ENCODE results near the gene CENPO. TPM values are rescaled to one million over a fixed set of nuclear protein-coding genes. Genes with fewer than 3 reads are reported as not detected.

CENPO gene
- total RNA-seq, 1 experiment from 2014 or later = 33.0 TPM

DNA sequence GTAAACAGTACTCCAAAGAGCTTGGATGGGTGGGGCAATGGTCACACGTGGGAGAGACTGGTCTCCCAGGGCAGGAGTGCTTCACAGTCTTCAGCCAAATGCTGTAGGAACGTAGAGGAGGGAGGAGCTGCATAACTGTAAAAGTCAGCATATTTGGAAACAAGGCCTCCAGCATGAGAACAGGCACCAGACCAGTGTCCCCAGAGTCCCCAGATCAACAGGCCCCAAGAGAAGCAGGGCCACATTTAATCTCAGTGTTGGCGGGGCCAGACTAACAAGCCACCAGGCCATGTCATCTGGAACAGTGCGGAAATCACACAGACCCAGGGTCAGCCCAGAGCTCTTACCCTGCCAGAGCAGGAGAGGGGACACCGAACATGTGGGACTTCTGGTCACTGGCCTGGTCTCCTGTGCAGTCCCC lies 63.6 kb downstream of the CENPO start:
- POLR2A ChIA-PET (ENCODE audit: unreplicated experiment) = no interaction called here
- intact Hi-C loops (cut with micrococcal nuclease; ENCODE audit: unreplicated experiment) = no loop called here
- H3K4me2 ChIP-seq = no peak overlapping the region
- CTCF ChIA-PET = no interaction called here
- no peaks in the 10 kb centered on the region for H3K36me3 ChIP-seq (ENCODE audit: low read depth)
- no peak overlapping the region for H2AFZ ChIP-seq
- TF ChIP-seq CTCF (conservative IDR thresholded peaks at IDR 0.05) = no peak
- no peaks in the 10 kb centered on the region for H3F3A ChIP-seq (ENCODE audit: insufficient read depth, low read depth)
- no peaks in the 10 kb centered on the region for H3K9me2 ChIP-seq (ENCODE audit: insufficient read depth)
- no peaks in the 10 kb centered on the region for H3K4me1 ChIP-seq (replicated peaks; ENCODE audit: insufficient read depth)
- no TSS peak for BruUV-seq (replicated peaks)
- no peak overlapping the region for H3K4me3 ChIP-seq
- no peaks in the 10 kb centered on the region for H3K79me2 ChIP-seq (ENCODE audit: low read depth)
- no peak for DNase-seq
- H4K20me1 ChIP-seq (ENCODE audit: insufficient read depth) = no peaks in the 10 kb centered on the region
- H3K9me3 ChIP-seq (ENCODE audit: insufficient read depth, low read depth) = no peaks in the 10 kb centered on the region
- H3K27ac ChIP-seq = no peak overlapping the region
- H3K27me3 ChIP-seq (ENCODE audit: insufficient read depth, low read depth) = no peaks in the 10 kb centered on the region

- no peak overlapping the region for H3K4me3 ChIP-seq
- H3K27ac ChIP-seq = no peak overlapping the region
- no TSS peak for BruUV-seq (replicated peaks)
- H3K9me3 ChIP-seq (ENCODE audit: insufficient read depth, low read depth) = no peaks in the 10 kb centered on the region
- no peaks in the 10 kb centered on the region for H3F3A ChIP-seq (ENCODE audit: insufficient read depth, low read depth)
- intact Hi-C loops (cut with micrococcal nuclease; ENCODE audit: unreplicated experiment) = no loop called here
- H3K4me2 ChIP-seq = no peak overlapping the region
- no peak overlapping the region for H2AFZ ChIP-seq
- no peaks in the 10 kb centered on the region for H3K27me3 ChIP-seq (ENCODE audit: insufficient read depth, low read depth)
- no peaks in the 10 kb centered on the region for H3K36me3 ChIP-seq (ENCODE audit: low read depth)
- no peak for TF ChIP-seq CTCF (conservative IDR thresholded peaks at IDR 0.05)
- no peak for TF ChIP-seq EZH2 (IDR thresholded peaks at IDR 0.05; ENCODE audit: low read depth)
- ChIA-PET POLR2A (ENCODE audit: unreplicated experiment) (no interaction called here), CTCF (no interaction called here)
- H3K4me1 ChIP-seq (replicated peaks; ENCODE audit: insufficient read depth) = no peaks in the 10 kb centered on the region
- H3K9me2 ChIP-seq (ENCODE audit: insufficient read depth) = no peaks in the 10 kb centered on the region
- no peaks in the 10 kb centered on the region for H4K20me1 ChIP-seq (ENCODE audit: insufficient read depth)
- DNase-seq = no peak
- no peaks in the 10 kb centered on the region for H3K79me2 ChIP-seq (ENCODE audit: low read depth)
Measured at GRCh38 chr2:24857746-24858145, 64.5 kb downstream of the CENPO start.

DNA sequence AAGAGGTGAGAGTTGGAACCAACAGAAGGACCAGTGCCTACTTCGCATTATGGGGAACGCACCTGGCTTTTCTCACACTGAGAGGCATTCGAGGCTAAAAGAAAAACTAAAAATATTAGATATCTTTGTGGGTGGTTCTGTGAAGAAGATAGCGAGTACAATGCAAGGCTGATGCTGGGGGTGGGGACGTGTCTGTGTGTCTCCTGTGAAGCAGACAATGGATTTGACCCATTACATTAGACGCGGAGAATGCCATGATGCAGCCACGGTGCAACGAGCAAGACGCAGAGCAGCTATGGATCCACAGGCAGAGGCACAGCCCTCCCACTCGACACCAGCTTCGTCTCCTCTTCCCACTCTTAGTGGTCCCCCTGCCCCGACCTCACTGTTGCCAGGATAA lies 65.8 kb downstream of the CENPO start:
- no peak for DNase-seq
- no TSS peak for BruUV-seq (replicated peaks)
- H3K9me2 ChIP-seq (ENCODE audit: insufficient read depth) = no peaks in the 10 kb centered on the region
- H4K20me1 ChIP-seq (ENCODE audit: insufficient read depth) = no peaks in the 10 kb centered on the region
- no peaks in the 10 kb centered on the region for H3K27me3 ChIP-seq (ENCODE audit: insufficient read depth, low read depth)
- intact Hi-C loops (cut with micrococcal nuclease; ENCODE audit: unreplicated experiment) = no loop called here
- H3K4me2 ChIP-seq = no peak overlapping the region
- H3K4me1 ChIP-seq (replicated peaks; ENCODE audit: insufficient read depth) = no peaks in the 10 kb centered on the region
- H3K9me3 ChIP-seq (ENCODE audit: insufficient read depth, low read depth) = no peaks in the 10 kb centered on the region
- TF ChIP-seq EZH2 (IDR thresholded peaks at IDR 0.05; ENCODE audit: low read depth) = no peak
- TF ChIP-seq CTCF (conservative IDR thresholded peaks at IDR 0.05) = no peak
- H3K36me3 ChIP-seq (ENCODE audit: low read depth) = no peaks in the 10 kb centered on the region
- POLR2A ChIA-PET (ENCODE audit: unreplicated experiment) = no interaction called here
- CTCF ChIA-PET = no interaction called here
- no peak overlapping the region for H2AFZ ChIP-seq
- no peaks in the 10 kb centered on the region for H3K79me2 ChIP-seq (ENCODE audit: low read depth)
- H3F3A ChIP-seq (ENCODE audit: insufficient read depth, low read depth) = no peaks in the 10 kb centered on the region
- no peak overlapping the region for H3K27ac ChIP-seq
- no peak overlapping the region for H3K4me3 ChIP-seq
